PC-3 (cell line): ENCODE results near the gene RCAN1. TPM values are rescaled to one million over a fixed set of nuclear protein-coding genes. Genes with fewer than 3 reads are reported as not detected.

Experiments
- ATAC-seq: fragments of 200-7000 bp; cut with Tn5 transposase; 2 replicates; pipeline ENCODE4 v1.9.1; 2020; ENCODE audit warnings: mild to moderate bottlenecking, moderate library complexity
- BruUV-seq: library from RNA; stranded (reverse); fragments of 400-500 nt; replicated peaks from 2 replicates; lab custom pipeline; 2021; lab: Mats Ljungman, UMichigan
- CTCF ChIA-PET: fragments of 300-600 bp; sonication (Branson Sonifier 250); formaldehyde crosslinking; loops from one replicate; lab custom pipeline; 2022; ENCODE audit warnings: antibody characterized with exemption; lab: Charles Lee
- POLR2A ChIA-PET: fragments of 300-600 bp; sonication (Branson Sonifier 250); formaldehyde crosslinking; loops from one replicate; lab custom pipeline; 2022; ENCODE audit warnings: antibody characterized with exemption; ENCODE audit not compliant: unreplicated experiment; lab: Charles Lee
- DNase-seq: peaks from one replicate; pipeline ENCODE4 v3.0.0-alpha.2; 2015
- H2AFZ ChIP-seq: fragments of 300-600 bp; sonication (generic); 2 replicates; pipeline ENCODE4 v1.6.0; 2016; ENCODE audit warnings: antibody characterized with exemption, low read length
- H3F3A ChIP-seq: fragments of 300-600 bp; sonication (generic); one replicate; pipeline ENCODE4 v1.6.0; 2017; ENCODE audit warnings: antibody characterized with exemption, low read length, control low read depth, mild to moderate bottlenecking; ENCODE audit not compliant: unreplicated experiment
- H3K27ac ChIP-seq: fragments of 300-600 bp; sonication (generic); 2 replicates; pipeline ENCODE4 v1.5.1; 2016; ENCODE audit warnings: mild to moderate bottlenecking, low read length
- H3K27me3 ChIP-seq: fragments of 300-600 bp; sonication (generic); 2 replicates; pipeline ENCODE4 v1.6.1; 2016; ENCODE audit warnings: low read length, mixed read lengths
- H3K36me3 ChIP-seq: fragments of 300-600 bp; sonication (generic); 2 replicates; pipeline ENCODE4 v1.6.1; 2016; ENCODE audit warnings: low read depth, mixed run types, low read length, mixed read lengths
- H3K4me1 ChIP-seq: fragments of 300-600 bp; sonication (generic); 2 replicates; pipeline ENCODE4 v1.5.1; 2016; ENCODE audit warnings: low read length; ENCODE audit not compliant: insufficient read depth
- H3K4me2 ChIP-seq: fragments of 300-600 bp; sonication (generic); 2 replicates; pipeline ENCODE4 v1.6.0; 2016; ENCODE audit warnings: low read length
- H3K4me3 ChIP-seq: fragments of 300-600 bp; sonication (generic); 2 replicates; pipeline ENCODE4 v1.5.1; 2016; ENCODE audit warnings: mild to moderate bottlenecking, low read length, mixed read lengths
- H3K79me2 ChIP-seq: fragments of 300-600 bp; sonication (generic); 2 replicates; pipeline ENCODE4 v1.6.1; 2017; ENCODE audit warnings: low read length, mixed read lengths
- H3K9ac ChIP-seq: fragments of 300-600 bp; sonication (generic); 2 replicates; pipeline ENCODE4 v1.6.0; 2016; ENCODE audit warnings: mild to moderate bottlenecking, low read length
- H3K9me2 ChIP-seq: fragments of 300-600 bp; sonication (generic); replicated peaks from 2 replicates; pipeline ENCODE4 v1.6.1; 2016; ENCODE audit warnings: mixed run types, low read length, mixed read lengths
- H3K9me3 ChIP-seq: fragments of 300-600 bp; sonication (generic); 2 replicates; pipeline ENCODE4 v1.6.1; 2016; ENCODE audit warnings: low read length, mixed read lengths
- H4K20me1 ChIP-seq: fragments of 300-600 bp; sonication (generic); 2 replicates; pipeline ENCODE4 v1.6.1; 2016; ENCODE audit warnings: low read length, mixed read lengths
- EZH2 ChIP-seq: fragments of 300-600 bp; sonication (generic); IDR thresholded peaks from one replicate; pipeline ENCODE4 v1.6.1; 2017; ENCODE audit warnings: antibody characterized with exemption, mild to moderate bottlenecking, low read length; ENCODE audit not compliant: unreplicated experiment
- EZH2phosphoT487 ChIP-seq: fragments of 300-600 bp; sonication (generic); IDR thresholded peaks from 2 replicates; pipeline ENCODE4 v1.6.1; 2018; ENCODE audit warnings: mild to moderate bottlenecking, antibody characterized with exemption, low read length, borderline replicate concordance
- intact Hi-C: fragments of 100-400 bp; cut with micrococcal nuclease; formaldehyde crosslinking; loops from 2 replicates; pipeline ENCODE4 v1.9.0; 2023
- total RNA-seq: library from RNA; depleted of rRNA; stranded (reverse); fragments of >200 nt; gene quantifications from 2 replicates; pipeline ENCODE4 v1.2.3, GENCODE V29; 2014
- TF ChIP-seq, protein P1 (sequence below): fragments of 300-600 bp; sonication (generic); conservative IDR thresholded peaks from 2 replicates; pipeline ENCODE4 v1.5.1; 2017; ENCODE audit warnings: antibody characterized with exemption, low read depth, mild to moderate bottlenecking, low read length

The RCAN1 gene
- total RNA-seq, 1 experiment from 2014 or later, result 26.2 TPM

GRCh38 chr21:34520764-34521508 lies 94.0 kb downstream of the RCAN1 start:
- DNase-seq (no peak), ATAC-seq (no peak)
- no TSS peak for BruUV-seq
- H3K36me3 ChIP-seq, result no peaks in the 10 kb centered on the region
- H3K27me3 ChIP-seq, result no peaks in the 10 kb centered on the region
- no peak overlapping the region for H3K9ac ChIP-seq
- H3K27ac ChIP-seq, result no peak overlapping the region
- no peak overlapping the region for H3K4me2 ChIP-seq
- intact Hi-C loops, result no loop called here
- H3K79me2 ChIP-seq, result peaks cover 12% of the 10 kb centered on the region
- H4K20me1 ChIP-seq, result no peaks in the 10 kb centered on the region
- H3K9me3 ChIP-seq, result no peaks in the 10 kb centered on the region
- no peaks in the 10 kb centered on the region for H3F3A ChIP-seq
- no peak overlapping the region for H2AFZ ChIP-seq
- no peak overlapping the region for H3K4me3 ChIP-seq
- ChIA-PET POLR2A (no interaction called here), CTCF (no interaction called here)
- H3K9me2 ChIP-seq, result no peaks in the 10 kb centered on the region
- H3K4me1 ChIP-seq, result peaks cover 11% of the 10 kb centered on the region
- TF ChIP-seq EZH2 (no peak), EZH2phosphoT487 (no peak)
- TF ChIP-seq, protein P1, sequence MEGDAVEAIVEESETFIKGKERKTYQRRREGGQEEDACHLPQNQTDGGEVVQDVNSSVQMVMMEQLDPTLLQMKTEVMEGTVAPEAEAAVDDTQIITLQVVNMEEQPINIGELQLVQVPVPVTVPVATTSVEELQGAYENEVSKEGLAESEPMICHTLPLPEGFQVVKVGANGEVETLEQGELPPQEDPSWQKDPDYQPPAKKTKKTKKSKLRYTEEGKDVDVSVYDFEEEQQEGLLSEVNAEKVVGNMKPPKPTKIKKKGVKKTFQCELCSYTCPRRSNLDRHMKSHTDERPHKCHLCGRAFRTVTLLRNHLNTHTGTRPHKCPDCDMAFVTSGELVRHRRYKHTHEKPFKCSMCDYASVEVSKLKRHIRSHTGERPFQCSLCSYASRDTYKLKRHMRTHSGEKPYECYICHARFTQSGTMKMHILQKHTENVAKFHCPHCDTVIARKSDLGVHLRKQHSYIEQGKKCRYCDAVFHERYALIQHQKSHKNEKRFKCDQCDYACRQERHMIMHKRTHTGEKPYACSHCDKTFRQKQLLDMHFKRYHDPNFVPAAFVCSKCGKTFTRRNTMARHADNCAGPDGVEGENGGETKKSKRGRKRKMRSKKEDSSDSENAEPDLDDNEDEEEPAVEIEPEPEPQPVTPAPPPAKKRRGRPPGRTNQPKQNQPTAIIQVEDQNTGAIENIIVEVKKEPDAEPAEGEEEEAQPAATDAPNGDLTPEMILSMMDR, result no peak

DNA sequence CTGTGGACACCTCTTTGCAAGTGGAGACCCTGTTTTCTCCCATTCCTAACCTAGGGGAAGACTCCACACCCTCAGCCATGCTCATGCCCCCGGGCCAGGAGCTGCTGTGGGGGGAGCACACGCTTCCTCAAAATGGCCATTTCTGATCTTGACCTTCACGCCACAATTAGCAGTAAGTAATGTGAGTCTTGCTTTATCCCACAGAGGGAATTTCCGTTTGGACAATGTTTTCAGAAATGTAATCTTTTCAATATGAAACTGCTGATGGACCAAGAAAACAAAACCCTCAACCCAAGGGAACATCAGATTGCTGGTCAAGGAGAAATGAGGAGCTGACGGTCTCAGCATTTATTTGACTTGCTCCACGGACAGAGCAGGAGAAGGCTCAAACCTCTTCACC lies 94.6 kb downstream of the RCAN1 start:
- TF ChIP-seq, protein P1, result no peak
- no peak for TF ChIP-seq EZH2
- TF ChIP-seq EZH2phosphoT487, result no peak
- CTCF ChIA-PET, result no interaction called here

DNA sequence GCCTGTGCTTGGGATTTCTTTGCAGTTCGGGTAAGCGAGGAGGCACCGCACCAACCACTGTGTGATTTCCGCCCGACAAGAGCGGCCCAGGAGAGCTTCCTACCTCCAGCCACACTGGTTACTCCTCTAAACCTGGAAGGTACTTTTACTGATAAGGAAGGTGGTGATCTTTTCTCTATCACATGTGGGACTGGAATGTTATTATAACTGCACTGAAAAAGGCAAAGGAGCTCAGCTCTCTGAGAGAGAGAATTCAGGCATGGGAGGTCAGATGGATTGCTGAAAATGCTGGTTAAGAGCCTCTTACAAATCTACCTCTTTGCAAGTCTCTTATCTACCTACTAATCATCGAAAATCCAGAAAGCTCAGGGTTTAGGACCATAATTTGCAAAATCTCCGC lies 95.2 kb downstream of the RCAN1 start:
- Histone ChIP-seq H3K27me3 (no peaks in the 10 kb centered on the region), H3K4me1 (no peaks in the 10 kb centered on the region), H3K4me3 (no peak overlapping the region), H3K79me2 (no peaks in the 10 kb centered on the region), H3K9me2 (no peaks in the 10 kb centered on the region), H3K36me3 (no peaks in the 10 kb centered on the region), H3K9ac (no peak overlapping the region), H4K20me1 (no peaks in the 10 kb centered on the region), H2AFZ (no peak overlapping the region), H3K27ac (no peak overlapping the region), H3F3A (no peaks in the 10 kb centered on the region), H3K9me3 (no peaks in the 10 kb centered on the region), H3K4me2 (no peak overlapping the region)
- ATAC-seq, result no peak
- intact Hi-C loops, result no loop called here
- CTCF ChIA-PET, result no interaction called here
- no peak for TF ChIP-seq EZH2
- BruUV-seq, result no TSS peak
- DNase-seq, result no peak
- POLR2A ChIA-PET, result no interaction called here

More for the DNA sequence above, 94.6 kb downstream of the RCAN1 start:
- H3K27me3 ChIP-seq, result no peaks in the 10 kb centered on the region
- H3K27ac ChIP-seq, result no peak overlapping the region
- H3K4me3 ChIP-seq, result no peak overlapping the region
- ATAC-seq (no peak), DNase-seq (no peak)
- intact Hi-C loops, result no loop called here
- H3F3A ChIP-seq, result no peaks in the 10 kb centered on the region
- no peaks in the 10 kb centered on the region for H4K20me1 ChIP-seq
- H3K36me3 ChIP-seq, result no peaks in the 10 kb centered on the region
- POLR2A ChIA-PET, result no interaction called here
- H3K4me1 ChIP-seq, result peaks cover 4% of the 10 kb centered on the region
- no peak overlapping the region for H3K9ac ChIP-seq
- H3K79me2 ChIP-seq, result peaks cover 5% of the 10 kb centered on the region
- no TSS peak for BruUV-seq
- no peaks in the 10 kb centered on the region for H3K9me3 ChIP-seq
- no peak overlapping the region for H2AFZ ChIP-seq
- H3K9me2 ChIP-seq, result no peaks in the 10 kb centered on the region
- H3K4me2 ChIP-seq, result no peak overlapping the region
